ENCODE results near the gene HLA-DPA1.

The HLA-DPA1 gene

DNA sequence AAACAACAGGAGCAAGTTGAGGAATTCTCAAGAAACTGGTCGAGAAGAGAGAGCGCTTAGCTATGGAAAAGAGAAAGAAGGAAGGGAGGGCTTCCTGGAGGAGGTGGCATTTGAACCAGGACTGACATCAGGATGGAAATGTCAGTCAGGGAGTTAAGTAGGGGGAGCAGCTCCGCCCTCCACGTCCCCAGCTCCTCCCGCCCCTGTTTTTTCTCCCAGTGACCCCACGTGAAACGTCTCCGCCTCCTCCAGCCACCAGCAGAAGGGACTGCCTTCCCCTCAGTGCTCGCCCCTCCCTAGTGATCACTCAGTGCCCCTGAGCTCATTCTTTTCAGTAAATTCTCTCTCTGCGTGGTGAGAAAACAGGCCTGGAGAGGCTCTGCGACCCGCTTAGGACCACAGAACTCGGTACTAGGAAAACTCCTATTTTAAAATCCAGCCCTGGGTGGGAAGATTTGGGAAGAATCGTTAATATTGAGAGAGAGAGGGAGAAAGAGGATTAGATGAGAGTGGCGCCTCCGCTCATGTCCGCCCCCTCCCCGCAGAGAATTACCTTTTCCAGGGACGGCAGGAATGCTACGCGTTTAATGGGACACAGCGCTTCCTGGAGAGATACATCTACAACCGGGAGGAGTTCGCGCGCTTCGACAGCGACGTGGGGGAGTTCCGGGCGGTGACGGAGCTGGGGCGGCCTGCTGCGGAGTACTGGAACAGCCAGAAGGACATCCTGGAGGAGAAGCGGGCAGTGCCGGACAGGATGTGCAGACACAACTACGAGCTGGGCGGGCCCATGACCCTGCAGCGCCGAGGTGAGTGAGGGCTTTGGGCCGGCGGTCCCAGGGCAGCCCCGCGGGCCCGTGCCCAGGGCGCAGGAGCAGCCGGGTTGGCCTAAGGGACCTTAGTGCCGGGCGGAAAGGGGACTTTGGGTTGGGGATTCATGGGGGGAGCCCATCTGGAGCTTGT lies 7.0 kb upstream of the HLA-DPA1 start:
- peak; percentile 92 for DNase-seq
- Histone ChIP-seq H3K79me1 (ENCODE audit: low read length) (no peaks in the 10 kb centered on the region), H3K4me2 (ENCODE audit: low read length) (peak overlapping the region; percentile 42), H3K27ac (ENCODE audit: low read depth, low read length) (no peak overlapping the region), H3K36me3 (ENCODE audit: control insufficient read depth, insufficient read depth, low read length) (no peaks in the 10 kb centered on the region), H2BK5ac (ENCODE audit: low read length) (no peak overlapping the region), H4K5ac (ENCODE audit: low read length) (no peak overlapping the region), H3K9ac (ENCODE audit: low read length) (peak overlapping the region; percentile 52), H3K23ac (ENCODE audit: low read length) (no peak overlapping the region), H3K27me3 (ENCODE audit: insufficient read depth, low read length, poor library complexity) (no peaks in the 10 kb centered on the region), H2AK5ac (ENCODE audit: low read length) (no peak overlapping the region), H3K4me1 (ENCODE audit: control insufficient read depth, low read depth, low read length) (no peaks in the 10 kb centered on the region), H3K79me2 (ENCODE audit: control insufficient read depth, insufficient read depth, low read length) (no peaks in the 10 kb centered on the region), H2BK120ac (ENCODE audit: low read depth, low read length) (no peak overlapping the region), H3K56ac (ENCODE audit: low read length) (peak overlapping the region; percentile 75), H4K8ac (ENCODE audit: low read depth, low read length) (no peak overlapping the region), H3K18ac (ENCODE audit: low read length) (no peak overlapping the region), H3K4ac (ENCODE audit: low read depth, low read length) (no peak overlapping the region), H2BK15ac (replicated peaks; ENCODE audit: low read depth) (no peak overlapping the region), H3K4me3 (ENCODE audit: low read length) (peak overlapping the region; percentile 46)
- WGBS (ENCODE audit: extremely low coverage, insufficient coverage, low lambda C conversion rate) = no CpG with 5 or more reads among the region's 49 CpGs

DNA sequence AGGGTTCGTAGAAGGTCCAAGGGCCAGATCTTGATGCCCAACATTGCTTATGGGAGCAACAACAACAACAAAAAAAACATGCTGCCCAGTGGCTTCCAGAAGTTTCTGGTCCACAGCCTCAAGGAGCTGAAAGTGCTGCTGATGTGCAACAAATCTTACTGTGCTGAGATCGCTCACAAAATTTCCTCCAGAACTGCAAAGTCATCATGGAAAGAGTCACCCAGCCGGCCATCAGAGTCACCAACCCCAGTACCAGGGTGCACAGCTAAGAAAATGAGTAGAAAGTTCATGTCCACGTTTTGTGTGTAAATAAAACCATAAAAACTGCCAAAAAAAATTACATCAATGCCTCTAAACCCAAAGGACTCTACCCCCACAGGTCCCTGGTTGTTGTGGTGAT lies 6.1 kb upstream of the HLA-DPA1 start:
- H2BK15ac ChIP-seq (replicated peaks; ENCODE audit: low read depth) = no peak overlapping the region
- DNase-seq = no peak
- no peak overlapping the region for H3K4me3 ChIP-seq (ENCODE audit: low read length)
- no peaks in the 10 kb centered on the region for H3K4me1 ChIP-seq (ENCODE audit: control insufficient read depth, low read depth, low read length)
- no peaks in the 10 kb centered on the region for H3K27me3 ChIP-seq (ENCODE audit: insufficient read depth, low read length, poor library complexity)
- no peak overlapping the region for H3K4me2 ChIP-seq (ENCODE audit: low read length)
- no peaks in the 10 kb centered on the region for H3K79me1 ChIP-seq (ENCODE audit: low read length)
- no peak overlapping the region for H2AK5ac ChIP-seq (ENCODE audit: low read length)
- WGBS (ENCODE audit: extremely low coverage, insufficient coverage, low lambda C conversion rate) = no CpG with 5 or more reads among the region's 4 CpGs
- no peaks in the 10 kb centered on the region for H3K36me3 ChIP-seq (ENCODE audit: control insufficient read depth, insufficient read depth, low read length)
- no peak overlapping the region for H2BK120ac ChIP-seq (ENCODE audit: low read depth, low read length)
- no peak overlapping the region for H3K56ac ChIP-seq (ENCODE audit: low read length)
- no peak overlapping the region for H3K18ac ChIP-seq (ENCODE audit: low read length)
- H3K27ac ChIP-seq (ENCODE audit: low read depth, low read length) = no peak overlapping the region
- H4K5ac ChIP-seq (ENCODE audit: low read length) = no peak overlapping the region
- no peaks in the 10 kb centered on the region for H3K79me2 ChIP-seq (ENCODE audit: control insufficient read depth, insufficient read depth, low read length)
- no peak overlapping the region for H3K9ac ChIP-seq (ENCODE audit: low read length)
- H4K8ac ChIP-seq (ENCODE audit: low read depth, low read length) = no peak overlapping the region
- no peak overlapping the region for H3K4ac ChIP-seq (ENCODE audit: low read depth, low read length)
- H2BK5ac ChIP-seq (ENCODE audit: low read length) = no peak overlapping the region
- H3K23ac ChIP-seq (ENCODE audit: low read length) = no peak overlapping the region

DNA sequence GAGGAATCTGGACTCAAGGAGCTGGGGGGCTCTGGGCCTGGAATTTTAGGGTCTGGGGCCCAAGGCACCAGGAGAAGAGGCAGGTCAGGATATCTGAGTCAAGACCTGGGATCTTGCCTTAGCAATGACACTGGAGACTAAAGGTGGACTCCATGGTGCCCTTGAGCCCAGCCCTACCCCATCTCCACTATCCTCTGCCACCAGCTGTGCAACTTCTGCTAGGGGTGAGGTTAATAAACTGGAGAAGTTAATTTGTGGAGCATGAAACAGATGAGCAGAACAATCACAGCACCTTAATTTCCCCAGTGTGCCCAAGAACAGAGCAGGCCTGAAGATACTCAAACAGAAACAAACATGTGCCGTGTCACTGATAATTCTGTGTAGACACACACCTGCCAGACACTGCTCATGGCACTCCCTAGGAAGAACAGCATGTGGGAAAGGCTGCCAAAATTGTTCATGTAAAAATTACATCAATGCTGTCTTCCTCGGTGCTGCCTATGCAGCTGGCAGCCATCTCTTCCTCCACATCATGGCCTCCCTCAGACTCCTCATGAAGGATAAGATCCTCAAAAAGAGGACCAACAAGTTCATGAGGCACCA lies 5.6 kb upstream of the HLA-DPA1 start:
- Histone ChIP-seq H4K8ac (ENCODE audit: low read depth, low read length) (no peak overlapping the region), H2BK120ac (ENCODE audit: low read depth, low read length) (no peak overlapping the region), H3K4me2 (ENCODE audit: low read length) (no peak overlapping the region), H3K79me1 (ENCODE audit: low read length) (no peaks in the 10 kb centered on the region), H3K79me2 (ENCODE audit: control insufficient read depth, insufficient read depth, low read length) (no peaks in the 10 kb centered on the region), H2AK5ac (ENCODE audit: low read length) (no peak overlapping the region), H3K4me3 (ENCODE audit: low read length) (no peak overlapping the region), H4K5ac (ENCODE audit: low read length) (no peak overlapping the region), H3K4ac (ENCODE audit: low read depth, low read length) (no peak overlapping the region), H3K27ac (ENCODE audit: low read depth, low read length) (no peak overlapping the region), H2BK15ac (replicated peaks; ENCODE audit: low read depth) (no peak overlapping the region), H3K23ac (ENCODE audit: low read length) (no peak overlapping the region), H3K18ac (ENCODE audit: low read length) (no peak overlapping the region), H2BK5ac (ENCODE audit: low read length) (no peak overlapping the region), H3K36me3 (ENCODE audit: control insufficient read depth, insufficient read depth, low read length) (no peaks in the 10 kb centered on the region), H3K27me3 (ENCODE audit: insufficient read depth, low read length, poor library complexity) (no peaks in the 10 kb centered on the region), H3K9ac (ENCODE audit: low read length) (no peak overlapping the region), H3K4me1 (ENCODE audit: control insufficient read depth, low read depth, low read length) (no peaks in the 10 kb centered on the region), H3K56ac (ENCODE audit: low read length) (no peak overlapping the region)
- no peak for DNase-seq
- no CpG with 5 or more reads among the region's 2 CpGs for WGBS (ENCODE audit: extremely low coverage, insufficient coverage, low lambda C conversion rate)

DNA sequence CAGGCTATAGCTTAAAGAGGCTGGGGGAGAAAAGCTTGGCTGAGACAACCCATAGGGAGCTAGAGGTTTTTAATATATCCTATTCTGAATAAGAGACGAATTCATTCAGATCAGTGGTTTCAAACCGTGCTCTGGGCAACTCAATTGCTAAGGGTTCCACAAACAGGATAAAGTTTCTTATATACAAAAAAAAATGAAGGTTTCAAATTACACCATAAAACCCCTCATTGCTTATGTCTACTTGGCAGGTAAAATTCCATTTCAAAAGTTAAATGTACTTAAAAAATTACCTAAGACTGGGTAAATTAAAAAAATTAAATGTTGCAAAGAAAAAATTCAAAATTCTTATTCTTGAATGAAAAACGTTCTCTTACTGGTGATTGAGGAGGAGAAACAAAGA lies 5.0 kb upstream of the HLA-DPA1 start:
- DNase-seq = no peak
- Histone ChIP-seq H2BK15ac (replicated peaks; ENCODE audit: low read depth) (no peak overlapping the region), H3K4ac (ENCODE audit: low read depth, low read length) (no peak overlapping the region), H3K36me3 (ENCODE audit: control insufficient read depth, insufficient read depth, low read length) (no peaks in the 10 kb centered on the region), H2BK120ac (ENCODE audit: low read depth, low read length) (no peak overlapping the region), H4K8ac (ENCODE audit: low read depth, low read length) (no peak overlapping the region), H3K56ac (ENCODE audit: low read length) (no peak overlapping the region), H3K9ac (ENCODE audit: low read length) (no peak overlapping the region), H2AK5ac (ENCODE audit: low read length) (no peak overlapping the region), H3K27me3 (ENCODE audit: insufficient read depth, low read length, poor library complexity) (no peaks in the 10 kb centered on the region), H3K18ac (ENCODE audit: low read length) (no peak overlapping the region), H3K23ac (ENCODE audit: low read length) (no peak overlapping the region), H3K4me1 (ENCODE audit: control insufficient read depth, low read depth, low read length) (no peaks in the 10 kb centered on the region), H3K4me3 (ENCODE audit: low read length) (no peak overlapping the region), H3K4me2 (ENCODE audit: low read length) (no peak overlapping the region), H3K79me2 (ENCODE audit: control insufficient read depth, insufficient read depth, low read length) (no peaks in the 10 kb centered on the region), H2BK5ac (ENCODE audit: low read length) (no peak overlapping the region), H3K27ac (ENCODE audit: low read depth, low read length) (no peak overlapping the region), H4K5ac (ENCODE audit: low read length) (no peak overlapping the region), H3K79me1 (ENCODE audit: low read length) (no peaks in the 10 kb centered on the region)
- WGBS (ENCODE audit: extremely low coverage, insufficient coverage, low lambda C conversion rate) = no CpG with 5 or more reads among the region's 3 CpGs

DNA sequence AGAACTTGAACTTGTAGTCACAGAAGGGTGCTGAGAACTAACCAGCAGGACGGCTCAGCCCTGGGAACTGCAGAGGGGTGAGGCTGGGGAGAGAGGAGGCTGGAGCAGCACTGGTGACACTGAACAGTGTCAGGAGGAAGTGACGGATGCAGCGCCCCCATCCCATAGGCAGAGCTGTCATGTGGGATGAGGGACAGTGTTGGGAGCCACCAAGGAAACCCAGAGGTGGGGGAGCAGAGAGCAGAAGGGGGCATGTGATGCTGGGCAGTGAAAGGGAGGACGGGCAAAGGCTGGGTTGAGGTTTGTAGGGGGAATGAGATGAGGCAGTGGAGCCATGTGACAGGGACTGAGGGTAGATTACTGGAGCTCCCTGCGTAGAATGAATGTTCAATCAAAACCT lies 4.5 kb upstream of the HLA-DPA1 start:
- H3K27me3 ChIP-seq (ENCODE audit: insufficient read depth, low read length, poor library complexity) = no peaks in the 10 kb centered on the region
- no peaks in the 10 kb centered on the region for H3K36me3 ChIP-seq (ENCODE audit: control insufficient read depth, insufficient read depth, low read length)
- H4K8ac ChIP-seq (ENCODE audit: low read depth, low read length) = no peak overlapping the region
- H2BK120ac ChIP-seq (ENCODE audit: low read depth, low read length) = no peak overlapping the region
- no peak overlapping the region for H3K56ac ChIP-seq (ENCODE audit: low read length)
- no peaks in the 10 kb centered on the region for H3K4me1 ChIP-seq (ENCODE audit: control insufficient read depth, low read depth, low read length)
- no peak overlapping the region for H3K27ac ChIP-seq (ENCODE audit: low read depth, low read length)
- no peak overlapping the region for H2BK15ac ChIP-seq (replicated peaks; ENCODE audit: low read depth)
- no peak overlapping the region for H4K5ac ChIP-seq (ENCODE audit: low read length)
- DNase-seq = no peak
- no peak overlapping the region for H3K18ac ChIP-seq (ENCODE audit: low read length)
- no peak overlapping the region for H2BK5ac ChIP-seq (ENCODE audit: low read length)
- H3K79me2 ChIP-seq (ENCODE audit: control insufficient read depth, insufficient read depth, low read length) = no peaks in the 10 kb centered on the region
- no peak overlapping the region for H3K23ac ChIP-seq (ENCODE audit: low read length)
- no peak overlapping the region for H3K9ac ChIP-seq (ENCODE audit: low read length)
- no CpG with 5 or more reads among the region's 5 CpGs for WGBS (ENCODE audit: extremely low coverage, insufficient coverage, low lambda C conversion rate)
- H3K4me3 ChIP-seq (ENCODE audit: low read length) = no peak overlapping the region
- no peaks in the 10 kb centered on the region for H3K79me1 ChIP-seq (ENCODE audit: low read length)
- H3K4me2 ChIP-seq (ENCODE audit: low read length) = no peak overlapping the region
- no peak overlapping the region for H2AK5ac ChIP-seq (ENCODE audit: low read length)
- H3K4ac ChIP-seq (ENCODE audit: low read depth, low read length) = no peak overlapping the region
